Stimulated activated CD4-positive, alpha-beta T cell treated with anti-CD3 and anti-CD28 coated beads, Interleukin-2, amount 100 ng/mL, for 24 hours (primary cell): ENCODE measurements around the gene MTMR8.
"Not testable (repeated sequence)": the region's sequence is repeated elsewhere in the genome, so short reads cannot be mapped to it uniquely, and the experiment has no call there.

ENCODE experiments used
- DNase-seq, 2 donors: peaks; one replicate each; pipeline ENCODE4 v3.0.0-alpha.2; 2020

Gene MTMR8

GRCh38 chrX:64394874-64395567 lies at the start of gene MTMR8:
Gene MTMR8 (minus strand): TSS chrX:64395452. CDS start chrX:64395363, 89 bp downstream.
- peak; percentile 77 for DNase-seq

GRCh38 chrX:64439551-64439950 lies 44.3 kb upstream of the MTMR8 start:
- DNase-seq: no peak

- no peak for DNase-seq
Measured at GRCh38 chrX:64437665-64438064, 42.4 kb upstream of the MTMR8 start.

- no peak for DNase-seq
Measured at GRCh38 chrX:64437218-64437617, 42.0 kb upstream of the MTMR8 start.

- DNase-seq: no peak
Measured at GRCh38 chrX:64428371-64428770, 33.1 kb upstream of the MTMR8 start.

- DNase-seq: no peak
Measured at GRCh38 chrX:64427787-64428186, 32.5 kb upstream of the MTMR8 start.

- no peak for DNase-seq
Measured at GRCh38 chrX:64427281-64427680, 32.0 kb upstream of the MTMR8 start.

GRCh38 chrX:64409730-64410129 lies 14.5 kb upstream of the MTMR8 start:
- not testable (repeated sequence) for DNase-seq

GRCh38 chrX:64398088-64398487 lies 2.8 kb upstream of the MTMR8 start:
- DNase-seq: no peak

- no peak for DNase-seq
Measured at GRCh38 chrX:64395568-64395929, 297 bp upstream of the MTMR8 start.

- no peak for DNase-seq
Measured at GRCh38 chrX:64394059-64394873, 986 bp downstream of the MTMR8 start.

GRCh38 chrX:64389489-64389888 lies 5.8 kb downstream of the MTMR8 start:
- DNase-seq: no peak

GRCh38 chrX:64380789-64381188 lies 14.5 kb downstream of the MTMR8 start:
- not testable (repeated sequence) for DNase-seq

- no peak for DNase-seq
Measured at GRCh38 chrX:64379924-64380323, 15.3 kb downstream of the MTMR8 start.

GRCh38 chrX:64377753-64378152 lies 17.5 kb downstream of the MTMR8 start:
- DNase-seq: no peak

- no peak for DNase-seq
Measured at GRCh38 chrX:64352081-64352480, 43.2 kb downstream of the MTMR8 start.

GRCh38 chrX:64350521-64350920 lies 44.7 kb downstream of the MTMR8 start:
- no peak for DNase-seq

GRCh38 chrX:64350047-64350446 lies 45.2 kb downstream of the MTMR8 start:
- DNase-seq: no peak

GRCh38 chrX:64342811-64343210 lies 52.4 kb downstream of the MTMR8 start:
- no peak for DNase-seq

- no peak for DNase-seq
Measured at GRCh38 chrX:64338296-64338695, 57.0 kb downstream of the MTMR8 start.

- DNase-seq: no peak
Measured at GRCh38 chrX:64334467-64334866, 60.8 kb downstream of the MTMR8 start.

GRCh38 chrX:64330284-64330683 lies 65.0 kb downstream of the MTMR8 start:
- no peak for DNase-seq

- DNase-seq: no peak
Measured at GRCh38 chrX:64321507-64321906, 73.7 kb downstream of the MTMR8 start.

- no peak for DNase-seq
Measured at GRCh38 chrX:64313624-64314023, 81.6 kb downstream of the MTMR8 start.
